Neural crest cell (in vitro differentiated cells): Measurements from ENCODE around the gene NUP98. TPM values are rescaled to one million over a fixed set of nuclear protein-coding genes. Genes with fewer than 3 reads are reported as not detected.

Experiments used
- DNase-seq: peaks from one replicate; pipeline ENCODE4 v3.0.0; 2021; ENCODE audit warnings: low read depth, mixed read lengths, low spot score
- H3K27ac Mint-ChIP-seq: one replicate; pipeline ENCODE4 v1.8.0; 2021; ENCODE audit warnings: mild to moderate bottlenecking, mixed read lengths; ENCODE audit not compliant: unreplicated experiment
- H3K27me3 Mint-ChIP-seq: 2 replicates; pipeline ENCODE4 v1.8.0; 2021; ENCODE audit warnings: low read depth, mild to moderate bottlenecking, mixed read lengths
- H3K36me3 Mint-ChIP-seq: 2 replicates; pipeline ENCODE4 v1.8.0; 2021; ENCODE audit warnings: low read depth, mild to moderate bottlenecking, mixed read lengths
- H3K4me1 Mint-ChIP-seq: 2 replicates; pipeline ENCODE4 v1.8.0; 2021; ENCODE audit warnings: mixed read lengths
- H3K4me3 Mint-ChIP-seq: one replicate; pipeline ENCODE4 v1.8.0; 2021; ENCODE audit warnings: mild to moderate bottlenecking, mixed read lengths
- H3K9me3 Mint-ChIP-seq: 2 replicates; pipeline ENCODE4 v1.8.0; 2021; ENCODE audit warnings: mixed read lengths
- total RNA-seq: library from RNA; stranded (reverse); gene quantifications from 2 replicates; pipeline ENCODE4 v1.2.1, GENCODE V29; 2021
- TF ChIP-seq, protein P1 (sequence below): fragments of 200-600 bp; sonication (generic); conservative IDR thresholded peaks from 2 replicates; pipeline ENCODE4 v1.5.0; 2021; ENCODE audit warnings: antibody characterized with exemption, mild to moderate bottlenecking

Gene NUP98
- total RNA-seq, 1 donor from 2014 or later, result 96.8 TPM

GRCh38 chr11:3755151-3755550 lies 42.2 kb downstream of the NUP98 start:
- Mint-ChIP-seq H3K9me3 (no peaks in the 10 kb centered on the region), H3K27ac (peak overlapping the region; percentile 19), H3K4me3 (no peak overlapping the region), H3K36me3 (peaks cover 22% of the 10 kb centered on the region), H3K27me3 (no peaks in the 10 kb centered on the region), H3K4me1 (no peaks in the 10 kb centered on the region)
- TF ChIP-seq, protein P1, sequence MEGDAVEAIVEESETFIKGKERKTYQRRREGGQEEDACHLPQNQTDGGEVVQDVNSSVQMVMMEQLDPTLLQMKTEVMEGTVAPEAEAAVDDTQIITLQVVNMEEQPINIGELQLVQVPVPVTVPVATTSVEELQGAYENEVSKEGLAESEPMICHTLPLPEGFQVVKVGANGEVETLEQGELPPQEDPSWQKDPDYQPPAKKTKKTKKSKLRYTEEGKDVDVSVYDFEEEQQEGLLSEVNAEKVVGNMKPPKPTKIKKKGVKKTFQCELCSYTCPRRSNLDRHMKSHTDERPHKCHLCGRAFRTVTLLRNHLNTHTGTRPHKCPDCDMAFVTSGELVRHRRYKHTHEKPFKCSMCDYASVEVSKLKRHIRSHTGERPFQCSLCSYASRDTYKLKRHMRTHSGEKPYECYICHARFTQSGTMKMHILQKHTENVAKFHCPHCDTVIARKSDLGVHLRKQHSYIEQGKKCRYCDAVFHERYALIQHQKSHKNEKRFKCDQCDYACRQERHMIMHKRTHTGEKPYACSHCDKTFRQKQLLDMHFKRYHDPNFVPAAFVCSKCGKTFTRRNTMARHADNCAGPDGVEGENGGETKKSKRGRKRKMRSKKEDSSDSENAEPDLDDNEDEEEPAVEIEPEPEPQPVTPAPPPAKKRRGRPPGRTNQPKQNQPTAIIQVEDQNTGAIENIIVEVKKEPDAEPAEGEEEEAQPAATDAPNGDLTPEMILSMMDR, result no peak
- no peak for DNase-seq

GRCh38 chr11:3753110-3753509 lies 44.2 kb downstream of the NUP98 start:
- H3K4me3 Mint-ChIP-seq, result no peak overlapping the region
- no peak overlapping the region for H3K27ac Mint-ChIP-seq
- no peak for DNase-seq
- H3K36me3 Mint-ChIP-seq, result peaks cover 15% of the 10 kb centered on the region
- H3K27me3 Mint-ChIP-seq, result no peaks in the 10 kb centered on the region
- TF ChIP-seq, protein P1, result no peak
- H3K9me3 Mint-ChIP-seq, result no peaks in the 10 kb centered on the region
- H3K4me1 Mint-ChIP-seq, result no peaks in the 10 kb centered on the region

DNA sequence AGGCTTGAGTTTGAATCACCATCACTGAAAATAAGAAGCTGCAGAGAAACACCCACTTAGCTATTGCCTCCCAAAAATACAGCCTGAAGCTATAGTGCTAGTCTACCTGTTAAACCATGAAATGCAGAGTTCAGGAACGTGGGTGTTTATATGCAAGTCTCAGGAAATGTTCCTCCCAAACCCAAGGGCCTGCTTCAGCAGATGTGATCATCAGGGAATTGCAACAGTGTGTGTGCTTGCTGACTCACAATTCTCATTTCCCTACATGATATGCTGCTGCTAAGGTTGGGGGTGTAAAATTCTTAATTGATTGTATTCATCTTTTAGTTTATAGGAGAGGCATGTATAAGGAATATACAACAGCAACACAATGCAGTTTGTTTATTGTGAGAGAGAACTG lies 49.6 kb downstream of the NUP98 start:
- no peak for DNase-seq
- H3K4me3 Mint-ChIP-seq, result no peak overlapping the region
- H3K4me1 Mint-ChIP-seq, result no peaks in the 10 kb centered on the region
- no peak overlapping the region for H3K27ac Mint-ChIP-seq
- TF ChIP-seq, protein P1, result no peak
- peaks cover 9% of the 10 kb centered on the region for H3K36me3 Mint-ChIP-seq
- H3K27me3 Mint-ChIP-seq, result no peaks in the 10 kb centered on the region
- H3K9me3 Mint-ChIP-seq, result no peaks in the 10 kb centered on the region

- Mint-ChIP-seq H3K27ac (no peak overlapping the region), H3K4me3 (no peak overlapping the region)
Observed at GRCh38 chr11:3745161-3745560, 52.2 kb downstream of the NUP98 start.

DNA sequence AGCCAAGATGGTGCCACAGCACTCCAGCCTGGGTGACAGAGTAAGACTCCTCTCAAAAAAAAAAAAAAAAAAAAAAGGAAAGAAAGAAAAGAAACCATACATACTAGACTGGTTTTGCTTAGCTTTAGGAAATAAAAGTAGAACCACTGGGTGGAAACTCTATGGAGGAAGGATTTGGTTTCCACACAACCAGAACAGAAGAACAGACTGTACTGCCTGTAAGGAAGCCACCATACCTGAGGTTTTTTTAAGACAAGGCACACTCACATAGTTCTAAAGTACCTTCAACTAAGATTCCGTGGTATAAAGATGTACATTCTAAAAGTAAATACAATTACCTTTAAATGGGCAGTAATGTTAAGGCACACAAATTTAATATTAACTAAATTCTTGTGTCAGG lies 58.6 kb downstream of the NUP98 start:
- Mint-ChIP-seq H3K9me3 (no peaks in the 10 kb centered on the region), H3K27me3 (no peaks in the 10 kb centered on the region), H3K4me3 (no peak overlapping the region), H3K27ac (no peak overlapping the region), H3K4me1 (no peaks in the 10 kb centered on the region), H3K36me3 (peaks cover 21% of the 10 kb centered on the region)
- TF ChIP-seq, protein P1, result no peak
- DNase-seq, result no peak

More at GRCh38 chr11:3745161-3745560, 52.2 kb downstream of the NUP98 start:
- H3K4me1 Mint-ChIP-seq, result no peaks in the 10 kb centered on the region
- DNase-seq, result no peak
- TF ChIP-seq, protein P1, result no peak
- no peaks in the 10 kb centered on the region for H3K9me3 Mint-ChIP-seq
- H3K27me3 Mint-ChIP-seq, result no peaks in the 10 kb centered on the region
- peaks cover 17% of the 10 kb centered on the region for H3K36me3 Mint-ChIP-seq

- no peak overlapping the region for H3K27ac Mint-ChIP-seq
- no peak overlapping the region for H3K4me3 Mint-ChIP-seq
Observed at GRCh38 chr11:3738241-3738640, 59.1 kb downstream of the NUP98 start.

More at GRCh38 chr11:3738241-3738640, 59.1 kb downstream of the NUP98 start:
- DNase-seq, result no peak
- Mint-ChIP-seq H3K36me3 (peaks cover 21% of the 10 kb centered on the region), H3K27me3 (no peaks in the 10 kb centered on the region), H3K9me3 (no peaks in the 10 kb centered on the region), H3K4me1 (no peaks in the 10 kb centered on the region)
- TF ChIP-seq, protein P1, result no peak
